ENCODE measurements around the gene RHBDD2. TPM values are rescaled to one million over a fixed set of nuclear protein-coding genes. Genes with fewer than 3 reads are reported as not detected.

The RHBDD2 gene
- total RNA-seq, 4 donors from 2014 or later = 44.9 to 79.7 (median 63.7) TPM

DNA sequence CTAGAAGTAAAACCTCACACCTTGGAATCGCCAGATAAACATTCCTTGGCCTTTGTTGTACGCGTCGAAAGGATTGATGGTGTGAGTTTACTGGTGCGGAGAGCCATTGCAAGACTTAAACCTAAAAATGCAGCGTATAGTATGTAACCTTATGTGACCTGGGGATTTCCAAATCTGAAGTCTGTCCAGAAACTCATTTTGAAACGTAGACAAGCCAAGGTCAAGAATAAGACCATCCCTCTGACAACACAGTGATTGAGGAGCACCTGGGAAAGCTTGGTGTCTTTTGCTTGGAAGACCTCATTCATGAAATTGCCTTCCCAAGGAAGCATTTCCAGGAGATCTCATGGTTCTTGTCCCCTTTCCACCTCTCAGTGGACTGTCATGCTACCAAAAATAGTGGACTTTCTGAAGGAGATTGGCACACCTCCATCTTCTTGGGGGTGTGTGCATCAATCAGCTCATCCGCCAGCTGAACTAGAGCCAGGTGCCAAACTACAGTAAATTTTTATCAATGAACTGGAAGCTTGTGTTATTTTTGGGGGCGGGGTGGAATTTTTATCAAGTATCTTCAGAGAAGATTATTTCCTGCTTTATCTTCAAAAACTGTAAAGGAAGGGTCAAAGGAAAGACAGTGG, 44.3 kb downstream of the RHBDD2 start:
- no peaks in the 10 kb centered on the region for H3K9me3 ChIP-seq
- intact Hi-C loops (cut with DNase I; ENCODE audit: low total_unique reads) (no loop called here), in situ Hi-C loops (cut with MboI; ENCODE audit: low pct_ligation_motif_present in 1 of 4, low pct_unique_long_range_greater_than_20kb in 1 of 4, low sequenced_read_pairs in 3 of 4) (no loop called here)
- no peak overlapping the region for H3K27ac ChIP-seq
- H3K36me3 ChIP-seq = no peaks in the 10 kb centered on the region
- no peak for DNase-seq
- WGBS, 2 donors (ENCODE audit: low coverage in 1 of 2) = 86 to 88% methylated on average over 7 to 9 of the region's 9 CpGs
- TF ChIP-seq POLR2A (IDR thresholded peaks at IDR 0.05) = no peak
- TF ChIP-seq EP300 (IDR thresholded peaks at IDR 0.05; ENCODE audit: low read depth) = no peak
- TF ChIP-seq, protein P1, sequence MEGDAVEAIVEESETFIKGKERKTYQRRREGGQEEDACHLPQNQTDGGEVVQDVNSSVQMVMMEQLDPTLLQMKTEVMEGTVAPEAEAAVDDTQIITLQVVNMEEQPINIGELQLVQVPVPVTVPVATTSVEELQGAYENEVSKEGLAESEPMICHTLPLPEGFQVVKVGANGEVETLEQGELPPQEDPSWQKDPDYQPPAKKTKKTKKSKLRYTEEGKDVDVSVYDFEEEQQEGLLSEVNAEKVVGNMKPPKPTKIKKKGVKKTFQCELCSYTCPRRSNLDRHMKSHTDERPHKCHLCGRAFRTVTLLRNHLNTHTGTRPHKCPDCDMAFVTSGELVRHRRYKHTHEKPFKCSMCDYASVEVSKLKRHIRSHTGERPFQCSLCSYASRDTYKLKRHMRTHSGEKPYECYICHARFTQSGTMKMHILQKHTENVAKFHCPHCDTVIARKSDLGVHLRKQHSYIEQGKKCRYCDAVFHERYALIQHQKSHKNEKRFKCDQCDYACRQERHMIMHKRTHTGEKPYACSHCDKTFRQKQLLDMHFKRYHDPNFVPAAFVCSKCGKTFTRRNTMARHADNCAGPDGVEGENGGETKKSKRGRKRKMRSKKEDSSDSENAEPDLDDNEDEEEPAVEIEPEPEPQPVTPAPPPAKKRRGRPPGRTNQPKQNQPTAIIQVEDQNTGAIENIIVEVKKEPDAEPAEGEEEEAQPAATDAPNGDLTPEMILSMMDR (IDR thresholded peaks at IDR 0.05) = no peak
- TF ChIP-seq POLR2AphosphoS5 (IDR thresholded peaks at IDR 0.05) = no peak
- peaks cover 0 to 23% (median 12%) of the 10 kb centered on the region in 4 donors for H3K4me1 ChIP-seq
- no peak overlapping the region for H3K4me3 ChIP-seq
- H3K27me3 ChIP-seq = no peaks in the 10 kb centered on the region

DNA sequence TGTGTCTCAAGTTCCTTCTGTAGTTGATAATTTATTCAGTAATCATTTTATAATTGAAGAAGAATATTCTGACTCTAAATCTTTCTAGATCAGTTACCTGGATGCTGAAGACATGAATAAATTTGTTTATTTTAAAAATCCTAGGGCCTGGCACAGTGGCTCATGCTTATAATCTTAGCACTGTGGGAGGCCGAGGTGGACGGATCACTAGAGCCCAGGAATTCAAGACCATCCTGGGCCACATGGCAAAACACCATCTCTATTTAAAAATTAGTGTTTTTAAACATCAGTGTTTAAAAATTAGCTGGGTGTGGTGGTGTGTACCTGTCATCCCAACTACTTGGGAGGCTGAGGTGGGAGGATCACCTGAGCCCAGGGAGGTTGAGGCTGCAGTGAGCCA, 45.4 kb downstream of the RHBDD2 start:
- Histone ChIP-seq H3K36me3 (no peaks in the 10 kb centered on the region), H3K4me1 (peaks cover 0 to 17% (median 9%) of the 10 kb centered on the region in 4 donors), H3K27me3 (no peaks in the 10 kb centered on the region), H3K9me3 (no peaks in the 10 kb centered on the region), H3K27ac (no peak overlapping the region), H3K4me3 (no peak overlapping the region)
- TF ChIP-seq POLR2A (IDR thresholded peaks at IDR 0.05) = no peak
- TF ChIP-seq POLR2AphosphoS5 (IDR thresholded peaks at IDR 0.05) = no peak
- TF ChIP-seq, protein P1 (IDR thresholded peaks at IDR 0.05) = no peak
- TF ChIP-seq EP300 (IDR thresholded peaks at IDR 0.05; ENCODE audit: low read depth) = no peak
- in situ Hi-C loops (cut with MboI; ENCODE audit: low pct_ligation_motif_present in 1 of 4, low pct_unique_long_range_greater_than_20kb in 1 of 4, low sequenced_read_pairs in 3 of 4) (no loop called here), intact Hi-C loops (cut with DNase I; ENCODE audit: low total_unique reads) (no loop called here)
- 95% methylated on average over 2 of the region's 2 CpGs; no CpG with 5 or more reads in 1 of the 2 donors for WGBS, 2 donors (ENCODE audit: low coverage in 1 of 2)
- DNase-seq = no peak

DNA sequence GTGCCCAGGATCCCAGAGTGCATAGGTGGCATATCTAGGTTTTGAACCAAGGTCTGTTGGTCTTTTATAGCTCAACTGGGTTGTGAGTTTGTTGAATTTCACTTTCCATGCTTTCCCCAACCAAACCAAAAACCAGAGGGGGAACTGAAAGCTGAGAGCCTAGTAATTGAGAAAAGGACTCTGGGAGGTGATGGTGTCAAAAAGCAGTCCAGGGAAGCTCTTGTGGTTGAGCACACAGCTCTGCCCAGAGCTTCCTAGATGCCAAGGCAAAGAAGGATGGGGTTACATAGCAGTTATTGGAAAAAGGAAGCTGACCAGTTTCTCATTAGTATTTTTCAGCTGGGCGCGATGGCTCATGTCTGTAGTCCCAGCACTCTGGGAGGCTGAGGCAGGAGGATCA, 46.1 kb downstream of the RHBDD2 start:
- H3K27me3 ChIP-seq = no peaks in the 10 kb centered on the region
- H3K4me3 ChIP-seq = no peak overlapping the region
- H3K9me3 ChIP-seq = no peaks in the 10 kb centered on the region
- peaks cover 0 to 17% (median 9%) of the 10 kb centered on the region in 4 donors for H3K4me1 ChIP-seq
- in situ Hi-C loops (cut with MboI; ENCODE audit: low pct_ligation_motif_present in 1 of 4, low pct_unique_long_range_greater_than_20kb in 1 of 4, low sequenced_read_pairs in 3 of 4) (no loop called here), intact Hi-C loops (cut with DNase I; ENCODE audit: low total_unique reads) (no loop called here)
- H3K27ac ChIP-seq = no peak overlapping the region
- no peak for TF ChIP-seq EP300 (IDR thresholded peaks at IDR 0.05; ENCODE audit: low read depth)
- no peak for TF ChIP-seq POLR2AphosphoS5 (IDR thresholded peaks at IDR 0.05)
- no peak for TF ChIP-seq POLR2A (IDR thresholded peaks at IDR 0.05)
- TF ChIP-seq, protein P1 (IDR thresholded peaks at IDR 0.05) = no peak
- H3K36me3 ChIP-seq = no peaks in the 10 kb centered on the region
- WGBS, 2 donors (ENCODE audit: low coverage in 1 of 2) = 93 to 100% methylated on average over 2 of the region's 2 CpGs
- DNase-seq = no peak

DNA sequence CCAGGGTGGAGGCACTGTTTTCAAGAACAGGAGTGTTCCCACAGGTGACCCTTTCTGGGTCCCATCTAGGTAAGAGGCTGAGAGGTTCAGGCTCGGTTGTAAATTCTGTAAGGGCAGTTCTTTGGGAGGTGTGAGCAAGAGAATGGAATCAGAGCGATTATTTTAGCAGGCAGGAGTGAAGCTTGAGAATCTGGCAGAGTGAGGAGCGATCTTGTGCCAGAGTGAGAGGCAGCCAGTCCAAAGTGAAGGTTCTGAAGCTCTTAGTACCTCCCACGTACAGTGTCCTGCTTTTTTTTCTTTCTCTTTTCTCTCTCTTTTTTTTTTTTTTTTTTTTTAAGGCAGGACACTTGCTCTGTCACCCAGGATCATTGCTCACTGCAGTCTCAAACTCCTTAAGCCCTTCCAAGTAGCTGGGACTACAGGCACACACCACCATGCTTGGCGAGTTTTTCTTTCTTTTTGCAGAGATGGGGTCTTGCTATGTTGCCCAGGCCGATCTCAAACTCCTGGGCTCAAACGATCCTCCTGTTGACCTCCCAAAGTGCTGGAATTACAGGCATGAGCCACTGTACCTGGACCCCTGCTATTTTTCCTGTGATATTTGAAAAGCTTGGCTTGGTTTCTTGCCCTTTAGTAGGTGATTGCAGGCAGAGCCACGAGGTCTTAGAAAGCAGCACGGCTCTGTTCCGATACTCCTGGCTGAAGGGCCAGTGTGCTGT, 47.0 kb downstream of the RHBDD2 start:
- peaks cover 0 to 9% (median under 1%) of the 10 kb centered on the region in 4 donors for H3K4me1 ChIP-seq
- TF ChIP-seq, protein P1 (IDR thresholded peaks at IDR 0.05) = no peak
- TF ChIP-seq POLR2AphosphoS5 (IDR thresholded peaks at IDR 0.05) = no peak
- no peak for TF ChIP-seq EP300 (IDR thresholded peaks at IDR 0.05; ENCODE audit: low read depth)
- no peaks in the 10 kb centered on the region for H3K9me3 ChIP-seq
- no peaks in the 10 kb centered on the region for H3K27me3 ChIP-seq
- no peak for DNase-seq
- no peak overlapping the region for H3K4me3 ChIP-seq
- no peak overlapping the region for H3K27ac ChIP-seq
- WGBS, 2 donors (ENCODE audit: low coverage in 1 of 2) = 91 to 93% methylated on average over 5 to 10 of the region's 10 CpGs
- in situ Hi-C loops (cut with MboI; ENCODE audit: low pct_ligation_motif_present in 1 of 4, low pct_unique_long_range_greater_than_20kb in 1 of 4, low sequenced_read_pairs in 3 of 4) = no loop called here
- H3K36me3 ChIP-seq = no peaks in the 10 kb centered on the region
- intact Hi-C loops (cut with DNase I; ENCODE audit: low total_unique reads) = no loop called here
